GM18517 (cell line): ENCODE measurements around the gene TTYH3.

Source experiments
- ATAC-seq: cut with Tn5 transposase; IDR thresholded peaks from one replicate; pipeline ENCODE4 v1.9.1; 2021; ENCODE audit warnings: mild to moderate bottlenecking, moderate library complexity; ENCODE audit not compliant: unreplicated experiment

TTYH3 gene

DNA sequence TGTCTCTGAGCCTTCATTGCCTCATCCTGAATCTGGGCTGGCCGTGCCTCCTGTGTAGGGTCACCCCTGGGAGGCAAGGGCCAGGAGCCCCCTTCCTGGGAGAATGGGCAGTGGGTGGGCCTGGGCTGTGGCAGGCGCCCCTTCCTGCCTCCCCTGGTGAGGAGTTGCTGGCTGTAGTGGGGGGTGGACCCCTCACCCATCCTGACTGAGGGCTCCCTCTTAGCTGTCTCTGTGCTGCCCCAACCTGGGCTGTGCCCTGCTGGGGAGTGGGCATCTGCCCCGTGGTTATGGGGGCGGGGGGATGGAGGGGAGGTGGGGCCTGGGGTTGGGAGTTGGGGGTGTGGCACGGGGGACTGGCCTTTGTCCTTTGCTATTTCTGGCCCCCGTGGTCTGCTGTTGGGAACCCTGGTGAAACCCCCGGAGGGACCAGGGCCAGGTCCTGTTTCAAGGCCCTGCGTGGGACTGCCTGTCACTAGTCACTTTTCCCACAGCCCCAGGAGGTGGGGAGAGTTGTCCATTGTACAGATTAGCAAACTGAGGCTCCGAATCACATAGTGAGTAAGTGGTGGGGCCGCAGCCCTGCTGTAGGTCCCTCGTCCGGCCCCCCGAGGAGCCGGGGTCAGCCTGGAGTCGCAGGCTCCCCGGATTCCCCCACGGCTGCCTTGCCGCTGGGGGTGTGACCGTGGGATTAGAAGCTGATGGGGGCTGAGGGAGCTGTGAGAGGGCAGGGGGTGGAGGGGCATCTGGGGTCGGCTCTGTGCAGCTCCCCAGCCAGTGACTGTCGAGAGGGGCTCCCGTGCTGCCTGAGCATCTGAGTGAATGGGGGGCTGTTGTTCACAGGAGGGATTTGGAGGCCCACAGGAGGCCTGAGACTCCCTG is 2.7 kb downstream of the TTYH3 start:
- ATAC-seq: no peak

- ATAC-seq: no peak
These were observed 3.4 kb downstream of the TTYH3 start for GRCh38 chr7:2635148-2635668.

GRCh38 chr7:2635810-2636701 is 4.3 kb downstream of the TTYH3 start:
- ATAC-seq: no peak

DNA sequence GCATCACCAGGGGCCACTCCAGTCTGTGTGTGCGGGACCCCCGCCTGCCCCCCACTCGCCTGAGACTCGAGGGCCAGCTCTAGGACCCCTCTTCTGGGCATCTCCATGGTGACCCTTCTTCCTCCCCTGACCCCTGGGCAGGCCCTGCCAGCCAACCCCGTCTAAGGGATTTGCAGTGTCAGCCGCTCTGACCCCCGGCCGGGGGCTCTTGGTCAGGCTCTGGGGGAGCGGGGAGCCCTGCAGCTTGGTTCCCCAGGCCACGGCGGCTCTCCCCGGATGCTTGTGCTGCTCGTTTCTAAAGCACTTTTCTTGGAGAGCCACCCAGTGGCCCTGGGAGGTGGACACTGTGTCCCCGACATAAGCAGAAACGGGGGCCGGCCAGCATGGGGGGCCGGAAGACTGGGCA is 5.3 kb downstream of the TTYH3 start:
- ATAC-seq: no peak

DNA sequence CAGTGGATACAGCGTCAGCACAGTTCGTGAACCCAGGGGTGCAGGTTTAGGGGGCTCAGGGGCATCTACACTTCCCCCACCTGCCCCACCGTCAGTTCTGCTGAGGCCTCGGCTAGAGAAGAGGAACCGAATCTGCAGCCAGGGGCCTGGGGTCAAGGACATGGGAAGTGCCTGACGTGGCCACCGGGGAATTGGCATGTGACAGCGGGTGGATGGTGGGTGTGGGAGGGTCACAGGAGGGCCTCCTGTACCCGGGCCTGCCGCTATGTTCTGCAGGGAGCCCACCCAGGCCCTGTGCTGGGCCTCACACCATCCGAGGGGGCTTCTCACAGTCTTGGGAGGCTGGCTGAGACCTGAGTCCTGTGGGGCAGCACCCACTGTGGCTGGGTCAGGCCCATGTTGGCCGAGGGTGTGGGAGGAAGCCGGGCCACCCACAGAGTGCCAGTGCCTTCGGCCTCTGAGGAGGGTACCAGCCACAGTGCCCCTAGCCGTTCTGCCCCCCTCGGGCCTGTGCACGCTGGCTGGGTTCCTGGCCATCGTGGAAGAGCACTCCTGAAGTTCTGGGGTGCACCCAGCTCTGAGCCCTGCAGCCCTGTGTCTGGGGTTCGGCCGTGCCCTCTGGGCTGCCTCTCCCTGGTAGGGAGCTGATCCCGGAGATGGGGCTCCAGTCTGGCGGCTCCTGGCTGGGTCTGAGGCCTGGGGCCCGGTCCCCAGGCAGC is 5.9 kb downstream of the TTYH3 start:
- ATAC-seq: no peak

GRCh38 chr7:2638224-2638991 is 6.6 kb downstream of the TTYH3 start:
- ATAC-seq: no peak

DNA sequence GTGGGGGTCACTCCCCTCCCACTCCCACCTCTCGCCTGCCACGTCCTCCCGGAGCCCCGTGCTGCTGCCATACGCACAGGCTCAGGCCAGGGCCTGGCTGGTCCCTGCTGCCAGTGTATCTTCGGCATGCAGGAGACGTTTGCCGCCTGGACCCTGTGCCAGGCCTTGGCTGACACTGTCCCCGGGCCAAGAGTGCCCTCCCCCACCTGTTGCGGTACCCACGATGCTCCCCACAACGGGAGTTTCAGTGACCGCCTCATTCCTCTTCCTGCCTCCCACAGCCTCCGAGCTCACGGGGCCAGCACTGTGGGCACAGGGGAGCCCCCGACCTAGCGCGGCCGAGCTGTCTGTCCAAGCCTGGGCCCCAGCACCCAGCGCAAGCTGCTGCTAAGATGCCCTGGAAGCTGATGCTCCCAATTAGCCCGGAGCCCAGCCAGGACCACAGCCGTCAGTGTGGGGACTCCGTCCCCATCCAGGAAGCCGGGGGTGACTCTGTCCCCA is 7.4 kb downstream of the TTYH3 start:
- no peak for ATAC-seq

DNA sequence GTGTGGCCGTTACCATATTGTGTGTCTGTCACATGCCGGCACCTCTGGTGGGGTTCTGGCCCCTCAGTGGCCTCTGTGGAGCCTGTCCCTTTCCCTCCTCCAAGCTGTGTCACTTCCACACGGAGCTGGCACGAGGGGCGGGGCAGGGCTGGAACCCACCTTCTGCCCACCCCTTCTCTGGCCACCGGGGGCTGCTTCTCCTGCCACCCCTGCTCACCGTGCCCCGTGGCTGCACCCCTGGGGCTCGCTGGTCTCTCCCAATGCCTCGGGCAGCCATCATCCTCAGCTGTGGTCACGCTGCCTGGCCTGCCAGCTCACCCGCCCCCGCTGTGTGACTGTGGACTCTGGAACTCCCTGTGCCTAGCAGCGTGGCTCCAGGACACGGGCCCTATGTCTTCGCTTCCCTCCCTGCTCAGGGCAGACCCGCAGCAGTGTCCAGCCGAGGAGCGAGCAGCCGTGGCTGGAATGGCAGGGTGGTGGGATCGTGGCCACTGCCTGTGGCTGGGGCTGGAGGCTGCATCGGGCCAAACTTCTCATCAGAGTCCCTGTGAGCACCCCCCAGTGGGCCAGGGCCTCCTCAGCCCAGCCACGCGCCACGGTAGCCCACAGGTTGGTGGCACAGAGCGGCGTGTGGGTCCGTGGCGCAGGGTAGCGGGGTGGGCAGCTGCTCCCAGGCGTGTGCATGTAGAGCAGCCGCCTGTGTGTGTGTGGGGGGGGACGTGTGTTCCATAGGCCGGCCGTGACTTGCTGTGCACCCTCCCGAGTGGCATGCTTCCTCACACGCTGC is 8.1 kb downstream of the TTYH3 start:
- no peak for ATAC-seq

- no peak for ATAC-seq
These were observed 8.7 kb downstream of the TTYH3 start for GRCh38 chr7:2640482-2640830.

DNA sequence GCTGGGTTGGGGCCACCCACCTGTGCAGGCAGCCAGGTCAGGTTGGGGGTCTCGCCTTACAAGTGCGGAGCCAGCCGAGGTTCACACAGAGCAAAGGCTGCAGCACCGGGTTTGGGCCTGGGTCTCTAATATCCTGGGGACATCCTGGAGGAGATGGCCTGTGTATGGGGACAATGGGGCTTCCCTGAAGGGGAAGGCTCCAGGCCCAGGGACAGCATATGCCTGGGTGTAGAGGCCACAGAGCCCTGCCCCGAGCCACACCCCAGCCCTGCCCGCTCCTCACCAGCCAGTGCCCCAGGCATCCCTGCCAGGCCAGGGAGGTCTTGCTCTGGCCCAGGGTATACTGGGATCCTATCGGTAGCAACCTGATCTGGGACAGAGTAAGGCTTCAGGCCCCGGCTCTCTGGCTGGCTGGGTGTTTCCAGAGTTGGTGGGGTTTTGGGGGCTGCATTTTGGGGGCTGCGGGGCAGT is 9.1 kb downstream of the TTYH3 start:
- no peak for ATAC-seq

GRCh38 chr7:2641406-2642393 is 9.9 kb downstream of the TTYH3 start:
- peak; percentile 46 for ATAC-seq

GRCh38 chr7:2643386-2644219 is 11.8 kb downstream of the TTYH3 start:
- no peak for ATAC-seq

DNA sequence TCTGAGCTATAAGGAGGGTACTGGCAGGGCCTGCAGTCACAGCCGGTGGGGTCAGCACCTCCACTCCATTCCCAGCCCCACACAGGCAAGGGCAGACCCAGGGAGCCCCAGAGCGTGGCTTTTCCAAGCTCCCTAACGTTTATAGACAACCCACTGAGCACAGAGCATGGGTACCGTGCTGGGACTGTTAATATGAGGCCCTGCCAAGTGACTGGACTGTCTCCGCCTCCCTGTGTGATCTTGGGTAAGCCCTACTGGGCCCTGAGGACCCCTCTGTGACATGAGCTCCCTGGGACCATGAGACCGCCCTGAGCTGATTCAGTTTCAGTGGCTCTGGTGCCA is 12.4 kb downstream of the TTYH3 start:
- ATAC-seq: no peak

DNA sequence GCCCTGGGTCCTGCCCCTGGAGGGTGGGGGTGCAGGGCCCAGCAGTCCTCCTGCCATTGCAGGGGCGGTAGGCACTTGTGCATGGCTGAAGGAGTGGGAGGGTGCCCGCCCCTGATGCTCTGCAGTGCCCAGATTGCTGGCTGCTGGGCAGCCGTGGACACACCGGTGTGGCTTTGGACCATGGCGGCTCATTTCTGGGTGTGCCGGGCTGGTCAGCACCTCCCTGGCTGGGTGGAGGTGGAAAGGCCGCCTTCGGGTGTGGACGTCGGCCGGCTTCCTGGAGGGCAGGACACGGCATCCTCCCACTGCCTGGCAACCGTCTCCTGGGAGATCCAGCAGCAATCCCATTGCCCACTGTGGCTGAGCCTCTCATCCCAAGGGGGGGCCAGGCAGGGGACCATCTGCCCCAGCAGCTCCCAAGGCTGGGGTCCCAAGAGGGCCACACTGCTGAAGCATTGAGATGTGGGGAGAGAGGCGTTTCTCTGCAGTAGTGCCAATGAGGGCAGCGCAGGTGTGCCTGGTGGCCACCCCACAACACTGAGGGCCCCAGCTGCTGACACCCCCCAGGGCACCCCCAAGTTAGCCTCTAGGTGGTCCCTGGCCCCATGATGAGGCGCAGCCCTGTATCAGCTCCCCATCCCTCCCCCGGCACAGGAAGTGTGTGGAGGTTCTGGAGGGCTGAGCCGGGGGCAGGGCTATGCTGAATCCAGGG is 12.9 kb downstream of the TTYH3 start:
- ATAC-seq: peak; percentile 24

- peak; percentile 39 for ATAC-seq
These were observed 13.6 kb downstream of the TTYH3 start for GRCh38 chr7:2645274-2645868.

DNA sequence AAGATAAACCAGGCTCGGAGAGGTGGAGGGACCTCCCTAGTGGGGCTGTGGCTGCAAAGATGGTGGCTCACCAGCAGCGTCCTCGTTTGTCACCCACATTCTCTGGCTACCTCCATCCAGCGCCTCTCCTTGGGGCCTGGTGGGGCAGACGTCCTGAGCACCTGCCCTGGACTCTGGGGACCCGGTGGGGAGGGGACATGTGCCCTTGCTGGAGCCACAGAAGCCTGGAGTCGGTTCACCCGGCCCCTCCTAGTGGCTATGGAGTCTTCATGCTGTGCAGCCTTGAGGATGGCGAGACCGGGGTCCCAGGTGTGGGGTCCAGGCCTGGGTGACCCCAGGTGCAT is 14.5 kb downstream of the TTYH3 start:
- no peak for ATAC-seq
